Esophagus muscularis mucosa (tissue), 4 donors: ENCODE results near the gene ECM2. TPM values are rescaled to one million over a fixed set of nuclear protein-coding genes. Genes with fewer than 3 reads are reported as not detected.

Experiments used
- DNase-seq: peaks from one replicate; pipeline ENCODE4 v3.0.0-alpha.2; 2017; ENCODE audit errors: extremely low spot score
- H3K27ac ChIP-seq, 4 donors: fragments of 200-600 bp; sonication (generic); replicated peaks in 1 of 4; 1 replicate in 3 of 4; 2 replicates in 1 of 4; pipeline ENCODE4 v1.5.1; 2016 to 2019; ENCODE audit warnings: mild to moderate bottlenecking in 1 of 4
- H3K27me3 ChIP-seq, 4 donors: fragments of 200-600 bp; sonication (generic); one replicate each; pipeline versions ENCODE4 v1.5.1 to v1.6.0; 2016 to 2019
- H3K36me3 ChIP-seq, 4 donors: fragments of 200-600 bp; sonication (generic); one replicate each; pipeline ENCODE4 v1.5.1; 2016 to 2019
- H3K4me1 ChIP-seq, 4 donors: fragments of 200-600 bp; sonication (generic); one replicate each; pipeline ENCODE4 v1.5.1; 2016 to 2019
- H3K4me3 ChIP-seq, 4 donors: fragments of 200-600 bp; sonication (generic); 1 replicate in 2 of 4; 2 replicates in 2 of 4; pipeline ENCODE4 v1.5.1; 2016 to 2019; ENCODE audit warnings: mild to moderate bottlenecking in 4 of 4, moderate library complexity in 1 of 4
- H3K9me3 ChIP-seq, 4 donors: fragments of 200-600 bp; sonication (generic); 1 replicate in 3 of 4; 2 replicates in 1 of 4; pipeline ENCODE4 v1.5.1; 2016 to 2019
- EP300 ChIP-seq: sonication (generic); formaldehyde crosslinking; IDR thresholded peaks from one replicate; pipeline ENCODE4 v1.6.1; 2017; ENCODE audit warnings: antibody characterized with exemption
- POLR2A ChIP-seq: fragments of 450-650 bp; IDR thresholded peaks from one replicate; pipeline ENCODE4 v1.6.1; 2017; ENCODE audit warnings: antibody characterized with exemption, moderate library complexity, mild to moderate bottlenecking, low read depth
- POLR2AphosphoS5 ChIP-seq, 2 donors: sonication (generic); formaldehyde crosslinking; IDR thresholded peaks; one replicate each; pipeline ENCODE4 v1.6.1; 2017; ENCODE audit warnings: antibody characterized with exemption in 2 of 2
- WGBS: methylation state at CpG from one replicate; pipeline ENCODE4 v1.1.5; 2018; 5-methylcytosine and 5-hydroxymethylcytosine counted together
- intact Hi-C: fragments of 100-400 bp; cut with DNase I; formaldehyde crosslinking; loops from one replicate; pipeline ENCODE4 v1.15.1; 2023
- total RNA-seq, 4 donors: library from RNA; depleted of rRNA; stranded (reverse); fragments of >200 nt; gene quantifications; one replicate each; pipeline versions ENCODE4 v1.1.0 to v1.2.1, GENCODE V29; 2016
- TF ChIP-seq, protein P1 (sequence below), 3 experiments: fragments of 200-600 bp in 2 of 3; fragments of 450-650 bp in 1 of 3; sonication (generic) in 2 of 3; IDR thresholded peaks; one replicate each; pipeline ENCODE4 v1.5.1; 2017 to 2019; ENCODE audit warnings: antibody characterized with exemption in 3 of 3, mild to moderate bottlenecking in 2 of 3, moderate library complexity in 1 of 3

Gene ECM2
- total RNA-seq, 4 donors from 2014 or later, result 8.1 to 11.7 (median 9.8) TPM

DNA sequence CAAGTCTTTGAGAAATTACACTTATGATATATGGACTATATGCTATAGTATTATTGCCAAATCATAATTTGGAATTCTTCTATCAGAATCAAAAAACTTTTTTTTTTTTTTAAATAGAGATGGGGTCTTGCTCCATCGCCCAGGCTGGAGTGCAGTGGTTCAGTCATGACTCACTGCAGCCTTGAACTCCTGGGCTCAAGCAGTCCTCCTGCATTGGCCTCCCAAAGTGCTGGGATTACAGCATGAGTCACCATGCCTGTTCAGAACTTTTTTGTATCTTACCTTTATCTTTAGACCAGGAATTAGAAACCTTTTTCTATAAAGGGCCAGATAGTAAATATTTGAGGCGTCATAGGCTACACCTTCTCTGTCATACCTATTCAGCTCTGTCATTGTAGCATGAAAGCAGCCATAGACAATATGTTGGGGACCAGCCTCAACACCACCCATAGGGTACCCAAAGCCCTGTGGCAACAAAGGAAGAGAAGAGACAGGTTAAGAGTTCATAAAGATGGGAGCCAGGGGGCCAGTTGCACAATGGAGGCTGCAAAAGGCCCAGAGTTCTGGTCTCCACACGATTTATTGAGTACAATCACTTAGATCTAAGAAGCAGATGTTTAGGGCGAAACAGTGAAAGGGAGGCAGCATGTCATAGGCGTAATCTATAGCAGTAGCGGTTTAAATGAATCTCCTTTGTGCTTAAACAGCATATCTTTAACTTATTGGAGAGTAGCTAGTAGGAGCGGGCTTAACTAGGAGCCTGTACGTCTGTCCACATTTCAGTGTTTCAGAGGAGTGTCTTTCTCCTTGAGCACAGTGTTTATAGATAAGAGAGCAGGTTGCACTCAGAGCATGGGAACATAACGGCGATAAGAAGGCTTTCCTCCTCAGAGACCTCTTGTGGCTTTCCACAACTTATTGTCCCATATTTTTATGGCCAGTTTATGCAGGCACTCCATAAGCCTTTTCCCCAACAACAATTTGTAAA is 12.5 kb downstream of the ECM2 start:
- Histone ChIP-seq H3K36me3 (no peaks in the 10 kb centered on the region), H3K9me3 (no peaks in the 10 kb centered on the region), H3K4me1 (no peaks in the 10 kb centered on the region), H3K4me3 (no peak overlapping the region), H3K27ac (no peak overlapping the region), H3K27me3 (no peaks in the 10 kb centered on the region)
- WGBS, result 93% methylated on average over 10 of the region's 10 CpGs
- intact Hi-C loops, result no loop called here
- DNase-seq, result no peak
- TF ChIP-seq POLR2AphosphoS5 (IDR thresholded peaks at IDR 0.05) (no peak), POLR2A (no peak), EP300 (no peak)
- TF ChIP-seq, protein P1, sequence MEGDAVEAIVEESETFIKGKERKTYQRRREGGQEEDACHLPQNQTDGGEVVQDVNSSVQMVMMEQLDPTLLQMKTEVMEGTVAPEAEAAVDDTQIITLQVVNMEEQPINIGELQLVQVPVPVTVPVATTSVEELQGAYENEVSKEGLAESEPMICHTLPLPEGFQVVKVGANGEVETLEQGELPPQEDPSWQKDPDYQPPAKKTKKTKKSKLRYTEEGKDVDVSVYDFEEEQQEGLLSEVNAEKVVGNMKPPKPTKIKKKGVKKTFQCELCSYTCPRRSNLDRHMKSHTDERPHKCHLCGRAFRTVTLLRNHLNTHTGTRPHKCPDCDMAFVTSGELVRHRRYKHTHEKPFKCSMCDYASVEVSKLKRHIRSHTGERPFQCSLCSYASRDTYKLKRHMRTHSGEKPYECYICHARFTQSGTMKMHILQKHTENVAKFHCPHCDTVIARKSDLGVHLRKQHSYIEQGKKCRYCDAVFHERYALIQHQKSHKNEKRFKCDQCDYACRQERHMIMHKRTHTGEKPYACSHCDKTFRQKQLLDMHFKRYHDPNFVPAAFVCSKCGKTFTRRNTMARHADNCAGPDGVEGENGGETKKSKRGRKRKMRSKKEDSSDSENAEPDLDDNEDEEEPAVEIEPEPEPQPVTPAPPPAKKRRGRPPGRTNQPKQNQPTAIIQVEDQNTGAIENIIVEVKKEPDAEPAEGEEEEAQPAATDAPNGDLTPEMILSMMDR (IDR thresholded peaks at IDR 0.05), result no peak

DNA sequence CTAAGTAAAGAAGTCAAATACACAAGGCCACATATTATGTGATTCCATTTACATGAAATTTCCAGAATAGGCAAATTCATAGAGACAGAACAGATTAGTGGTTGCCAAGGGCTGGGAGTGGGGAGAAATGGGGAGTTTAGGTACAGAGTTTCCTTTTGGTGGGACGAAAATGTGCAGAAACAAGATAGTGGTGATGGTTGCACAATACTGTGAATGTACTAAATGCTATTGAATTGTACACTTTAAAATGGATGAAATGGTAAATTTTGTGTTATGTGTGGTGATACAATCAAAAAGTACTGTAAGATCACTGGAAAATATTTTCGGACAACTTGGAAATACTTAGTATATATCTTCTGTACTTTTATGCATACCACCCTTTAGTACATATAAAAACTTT is 15.0 kb downstream of the ECM2 start:
- Histone ChIP-seq H3K36me3 (no peaks in the 10 kb centered on the region), H3K27me3 (no peaks in the 10 kb centered on the region), H3K4me3 (no peak overlapping the region), H3K9me3 (no peaks in the 10 kb centered on the region), H3K27ac (no peak overlapping the region), H3K4me1 (peaks cover 0 to 2% (median 0%) of the 10 kb centered on the region in 4 donors)
- intact Hi-C loops, result no loop called here
- no peak for TF ChIP-seq POLR2A
- TF ChIP-seq, protein P1 (IDR thresholded peaks at IDR 0.05), result no peak
- TF ChIP-seq POLR2AphosphoS5 (IDR thresholded peaks at IDR 0.05), result no peak
- no peak for TF ChIP-seq EP300
- no peak for DNase-seq
- 95% methylated on average over 2 of the region's 2 CpGs for WGBS

DNA sequence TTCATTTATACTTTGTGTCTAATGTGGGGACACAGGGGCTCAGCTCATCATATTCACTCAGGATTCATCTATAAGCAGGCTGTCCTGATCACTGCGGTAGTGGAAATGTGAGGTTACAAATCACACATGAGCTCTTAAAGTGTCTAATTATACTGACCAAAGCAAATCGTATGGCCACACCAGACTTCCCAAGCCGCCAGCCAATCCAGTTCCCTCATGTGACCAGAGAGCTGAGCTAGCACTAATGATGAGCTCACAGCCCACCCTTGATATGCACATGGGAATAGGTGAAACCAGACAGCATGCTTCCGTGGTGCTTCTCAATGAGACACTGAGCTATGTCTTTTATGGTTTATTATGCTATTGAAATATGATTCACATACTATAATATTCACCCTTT is 17.6 kb downstream of the ECM2 start:
- intact Hi-C loops, result no loop called here
- H3K4me1 ChIP-seq, result peaks cover 0 to 11% (median 4%) of the 10 kb centered on the region in 4 donors
- DNase-seq, result no peak
- no peak for TF ChIP-seq EP300
- TF ChIP-seq, protein P1 (IDR thresholded peaks at IDR 0.05), result no peak
- TF ChIP-seq POLR2A, result no peak
- TF ChIP-seq POLR2AphosphoS5 (IDR thresholded peaks at IDR 0.05), result no peak
- H3K9me3 ChIP-seq, result no peaks in the 10 kb centered on the region
- no peaks in the 10 kb centered on the region for H3K27me3 ChIP-seq
- H3K36me3 ChIP-seq, result no peaks in the 10 kb centered on the region
- no peak overlapping the region for H3K27ac ChIP-seq
- H3K4me3 ChIP-seq, result no peak overlapping the region
- WGBS, result 89% methylated on average over 4 of the region's 4 CpGs

DNA sequence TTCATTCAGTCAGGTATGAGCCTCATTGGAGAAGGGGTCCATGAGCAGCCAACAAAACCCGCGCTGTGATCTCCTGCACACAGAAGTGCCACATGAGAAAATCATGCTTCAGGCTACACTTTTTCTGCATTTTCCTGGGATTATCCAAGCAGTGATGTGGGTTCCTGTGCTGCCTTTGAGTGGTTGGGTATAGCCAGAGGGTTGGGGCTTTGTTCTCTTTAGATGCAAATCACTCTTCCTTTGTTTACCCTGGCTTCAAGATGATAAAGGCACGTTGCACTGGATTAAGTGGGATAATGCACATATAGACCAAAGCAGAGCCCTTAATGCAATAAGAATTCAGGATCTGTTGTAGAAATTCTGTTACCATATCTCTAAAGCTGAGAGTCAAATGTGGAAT is 18.7 kb downstream of the ECM2 start:
- no peaks in the 10 kb centered on the region for H3K27me3 ChIP-seq
- H3K4me1 ChIP-seq, result peaks cover 0 to 23% (median 15%) of the 10 kb centered on the region in 4 donors
- no peaks in the 10 kb centered on the region for H3K9me3 ChIP-seq
- no peak overlapping the region for H3K27ac ChIP-seq
- no peak overlapping the region for H3K4me3 ChIP-seq
- H3K36me3 ChIP-seq, result no peaks in the 10 kb centered on the region
- intact Hi-C loops, result no loop called here
- TF ChIP-seq POLR2AphosphoS5 (IDR thresholded peaks at IDR 0.05) (no peak), POLR2A (no peak), EP300 (no peak)
- TF ChIP-seq, protein P1 (IDR thresholded peaks at IDR 0.05), result no peak
- 82% methylated on average over 3 of the region's 3 CpGs for WGBS
- DNase-seq, result no peak
